Suprapubic skin (tissue), 4 donors: ENCODE measurements around the gene CLSTN2. TPM values are rescaled to one million over a fixed set of nuclear protein-coding genes. Genes with fewer than 3 reads are reported as not detected.

Source experiments
- DNase-seq, 2 donors: peaks; one replicate each; pipeline ENCODE4 v3.0.0-alpha.2; 2019; ENCODE audit warnings: low spot score in 2 of 2
- H3K27ac ChIP-seq: fragments of 200-600 bp; sonication (generic); one replicate; pipeline ENCODE4 v1.5.1; 2019
- H3K27me3 ChIP-seq: fragments of 200-600 bp; sonication (generic); one replicate; pipeline ENCODE4 v1.5.1; 2019
- H3K36me3 ChIP-seq: fragments of 200-600 bp; sonication (generic); one replicate; pipeline ENCODE4 v1.5.1; 2019
- H3K4me1 ChIP-seq: fragments of 200-600 bp; sonication (generic); one replicate; pipeline ENCODE4 v1.5.1; 2019
- H3K4me3 ChIP-seq: fragments of 200-600 bp; sonication (generic); one replicate; pipeline ENCODE4 v1.5.1; 2019; ENCODE audit warnings: mild to moderate bottlenecking
- H3K9me3 ChIP-seq: fragments of 200-600 bp; sonication (generic); one replicate; pipeline ENCODE4 v1.5.1; 2019
- CTCF ChIP-seq, 2 donors: fragments of 200-600 bp in 1 of 2; fragments of 450-650 bp in 1 of 2; sonication (generic) in 1 of 2; IDR thresholded peaks; one replicate each; pipeline ENCODE4 v1.5.1; 2016 to 2019; ENCODE audit warnings: antibody characterized with exemption in 2 of 2, mild to moderate bottlenecking in 1 of 2, moderate library complexity in 1 of 2
- EP300 ChIP-seq: sonication (generic); formaldehyde crosslinking; IDR thresholded peaks from one replicate; pipeline ENCODE4 v1.6.1; 2017; ENCODE audit warnings: antibody characterized with exemption
- POLR2A ChIP-seq, 2 donors: fragments of 450-650 bp; IDR thresholded peaks; one replicate each; pipeline ENCODE4 v1.6.1; 2017; ENCODE audit warnings: antibody characterized with exemption in 2 of 2, mild to moderate bottlenecking in 2 of 2, moderate library complexity in 2 of 2
- POLR2AphosphoS5 ChIP-seq, 3 donors: sonication (generic); formaldehyde crosslinking; IDR thresholded peaks; one replicate each; pipeline ENCODE4 v1.6.1; 2017; ENCODE audit warnings: antibody characterized with exemption in 3 of 3
- WGBS: methylation state at CpG from one replicate; pipeline ENCODE4 v1.1.5; 2018; 5-methylcytosine and 5-hydroxymethylcytosine counted together
- total RNA-seq, 4 donors: library from RNA; depleted of rRNA; stranded (reverse); fragments of >200 nt; gene quantifications; one replicate each; pipeline ENCODE4 v1.1.0, GENCODE V29; 2016

The CLSTN2 gene
- total RNA-seq, 4 donors from 2014 or later: 4.3 to 14.1 (median 7.4) TPM

- H3K27ac ChIP-seq: no peak overlapping the region
- no peak for DNase-seq
- no peaks in the 10 kb centered on the region for H3K36me3 ChIP-seq
- H3K4me3 ChIP-seq: no peak overlapping the region
- no peaks in the 10 kb centered on the region for H3K4me1 ChIP-seq
- no peaks in the 10 kb centered on the region for H3K27me3 ChIP-seq
- no peaks in the 10 kb centered on the region for H3K9me3 ChIP-seq
- WGBS: 93% methylated on average over 2 of the region's 2 CpGs
- TF ChIP-seq CTCF (IDR thresholded peaks at IDR 0.05): no peak
- TF ChIP-seq POLR2AphosphoS5 (IDR thresholded peaks at IDR 0.05): no peak
- no peak for TF ChIP-seq EP300
- TF ChIP-seq POLR2A (IDR thresholded peaks at IDR 0.05): no peak
Observed at GRCh38 chr3:140568131-140568530, 633.1 kb downstream of the CLSTN2 start.

- H3K27me3 ChIP-seq: no peaks in the 10 kb centered on the region
- no peak for DNase-seq
- H3K4me1 ChIP-seq: no peaks in the 10 kb centered on the region
- no peaks in the 10 kb centered on the region for H3K36me3 ChIP-seq
- TF ChIP-seq CTCF (IDR thresholded peaks at IDR 0.05): no peak
- TF ChIP-seq POLR2A (IDR thresholded peaks at IDR 0.05): no peak
- TF ChIP-seq EP300: no peak
- TF ChIP-seq POLR2AphosphoS5 (IDR thresholded peaks at IDR 0.05): no peak
- H3K9me3 ChIP-seq: no peaks in the 10 kb centered on the region
- 74% methylated on average over 3 of the region's 3 CpGs for WGBS
- no peak overlapping the region for H3K27ac ChIP-seq
- H3K4me3 ChIP-seq: no peak overlapping the region
Observed at GRCh38 chr3:140568842-140569520, 634.0 kb downstream of the CLSTN2 start.

GRCh38 chr3:140570602-140571001 is 635.6 kb downstream of the CLSTN2 start:
- Histone ChIP-seq H3K4me1 (no peaks in the 10 kb centered on the region), H3K36me3 (no peaks in the 10 kb centered on the region), H3K4me3 (no peak overlapping the region), H3K27me3 (no peaks in the 10 kb centered on the region), H3K27ac (no peak overlapping the region), H3K9me3 (no peaks in the 10 kb centered on the region)
- no peak for TF ChIP-seq POLR2AphosphoS5 (IDR thresholded peaks at IDR 0.05)
- TF ChIP-seq CTCF (IDR thresholded peaks at IDR 0.05): no peak
- no peak for TF ChIP-seq EP300
- TF ChIP-seq POLR2A (IDR thresholded peaks at IDR 0.05): no peak
- no peak for DNase-seq
- 57% methylated on average over 3 of the region's 3 CpGs for WGBS

DNA sequence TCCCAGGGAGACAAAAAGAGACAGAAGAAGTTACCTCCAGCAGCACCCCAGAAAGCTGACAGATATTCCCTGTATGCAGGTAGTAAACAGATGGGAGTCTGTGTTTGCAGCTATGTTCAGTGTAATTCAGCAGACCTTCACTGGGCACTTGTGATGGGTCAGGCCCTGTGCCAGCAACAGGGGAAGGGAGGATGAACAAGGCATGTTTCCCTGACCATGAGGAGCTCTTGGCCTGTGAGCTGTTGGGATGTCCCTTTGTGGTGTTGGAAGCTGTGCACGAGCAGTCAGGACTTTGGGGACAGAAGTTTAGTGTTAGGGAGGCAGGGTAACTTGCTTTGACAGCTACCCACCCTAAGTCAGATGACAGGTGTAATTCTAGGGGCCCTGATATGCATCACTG is 636.9 kb downstream of the CLSTN2 start:
- TF ChIP-seq POLR2A (IDR thresholded peaks at IDR 0.05) (no peak), CTCF (IDR thresholded peaks at IDR 0.05) (no peak), EP300 (no peak), POLR2AphosphoS5 (IDR thresholded peaks at IDR 0.05) (no peak)
- no peak overlapping the region for H3K4me3 ChIP-seq
- WGBS: 88% methylated on average over 1 of the region's 1 CpG
- H3K4me1 ChIP-seq: no peaks in the 10 kb centered on the region
- H3K36me3 ChIP-seq: no peaks in the 10 kb centered on the region
- H3K27me3 ChIP-seq: no peaks in the 10 kb centered on the region
- DNase-seq: no peak
- H3K9me3 ChIP-seq: no peaks in the 10 kb centered on the region
- H3K27ac ChIP-seq: no peak overlapping the region

- Histone ChIP-seq H3K27ac (no peak overlapping the region), H3K4me3 (no peak overlapping the region), H3K9me3 (no peaks in the 10 kb centered on the region), H3K27me3 (no peaks in the 10 kb centered on the region), H3K36me3 (no peaks in the 10 kb centered on the region), H3K4me1 (no peaks in the 10 kb centered on the region)
- DNase-seq: no peak
- TF ChIP-seq POLR2AphosphoS5 (IDR thresholded peaks at IDR 0.05) (no peak), CTCF (IDR thresholded peaks at IDR 0.05) (no peak), EP300 (no peak), POLR2A (IDR thresholded peaks at IDR 0.05) (no peak)
- WGBS: 80% methylated on average over 1 of the region's 1 CpG
Observed at GRCh38 chr3:140572334-140572733, 637.3 kb downstream of the CLSTN2 start.
